22Rv1 (cell line): ENCODE measurements around the gene KPNB1.

Experiments used
- ZFX ChIP-seq: fragments of 450-650 bp; IDR thresholded peaks from 2 replicates; pipeline ENCODE4 v1.6.1; 2017; ENCODE audit warnings: antibody characterized with exemption, borderline replicate concordance
- TF ChIP-seq, protein P1 (sequence below): fragments of 450-650 bp; IDR thresholded peaks from 2 replicates; pipeline ENCODE4 v1.5.1; 2017; ENCODE audit warnings: mild to moderate bottlenecking

DNA sequence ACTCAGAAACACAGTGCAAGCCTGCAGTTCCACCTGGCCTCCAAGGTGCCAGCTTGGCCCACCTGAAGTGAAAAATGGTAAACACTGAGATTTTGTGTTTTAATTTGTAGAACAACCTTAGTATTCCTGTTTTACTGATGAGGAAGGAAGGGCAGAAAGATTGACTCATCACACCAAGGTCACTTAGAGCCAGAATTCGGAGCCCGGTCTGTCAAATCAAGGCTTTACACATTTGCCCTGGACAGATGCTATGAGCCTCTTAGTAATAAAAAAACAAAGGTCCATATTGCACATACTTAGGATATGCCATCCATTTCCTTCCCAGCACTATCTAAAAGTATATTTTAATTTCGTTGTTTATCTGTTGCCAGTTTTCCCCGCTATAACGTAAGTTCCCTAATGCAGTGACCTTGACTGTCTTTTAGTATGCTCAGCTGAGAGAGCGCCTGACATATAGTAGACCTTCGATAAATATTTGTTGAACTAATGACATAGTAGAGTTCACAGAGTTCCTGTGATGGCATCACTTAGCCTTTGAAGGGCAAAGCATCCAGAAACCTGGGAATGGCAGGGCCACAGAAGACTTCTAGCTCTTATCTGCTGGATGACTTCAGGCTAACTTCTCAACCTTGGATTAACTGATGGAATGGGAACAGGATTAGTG is 37.1 kb downstream of the KPNB1 start:
- TF ChIP-seq, protein P1, sequence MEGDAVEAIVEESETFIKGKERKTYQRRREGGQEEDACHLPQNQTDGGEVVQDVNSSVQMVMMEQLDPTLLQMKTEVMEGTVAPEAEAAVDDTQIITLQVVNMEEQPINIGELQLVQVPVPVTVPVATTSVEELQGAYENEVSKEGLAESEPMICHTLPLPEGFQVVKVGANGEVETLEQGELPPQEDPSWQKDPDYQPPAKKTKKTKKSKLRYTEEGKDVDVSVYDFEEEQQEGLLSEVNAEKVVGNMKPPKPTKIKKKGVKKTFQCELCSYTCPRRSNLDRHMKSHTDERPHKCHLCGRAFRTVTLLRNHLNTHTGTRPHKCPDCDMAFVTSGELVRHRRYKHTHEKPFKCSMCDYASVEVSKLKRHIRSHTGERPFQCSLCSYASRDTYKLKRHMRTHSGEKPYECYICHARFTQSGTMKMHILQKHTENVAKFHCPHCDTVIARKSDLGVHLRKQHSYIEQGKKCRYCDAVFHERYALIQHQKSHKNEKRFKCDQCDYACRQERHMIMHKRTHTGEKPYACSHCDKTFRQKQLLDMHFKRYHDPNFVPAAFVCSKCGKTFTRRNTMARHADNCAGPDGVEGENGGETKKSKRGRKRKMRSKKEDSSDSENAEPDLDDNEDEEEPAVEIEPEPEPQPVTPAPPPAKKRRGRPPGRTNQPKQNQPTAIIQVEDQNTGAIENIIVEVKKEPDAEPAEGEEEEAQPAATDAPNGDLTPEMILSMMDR = no peak
- TF ChIP-seq ZFX = no peak
